ENCODE measurements around the gene PRKG1. TPM values are rescaled to one million over a fixed set of nuclear protein-coding genes. Genes with fewer than 3 reads are reported as not detected.

Gene PRKG1
- total RNA-seq, 2 donors from 2014 or later, result 31.5 to 34.7 TPM

- DNase-seq, result no peak
- intact Hi-C loops (cut with DNase I), result no loop called here
- no peak for ATAC-seq
Observed at GRCh38 chr10:51821745-51822144, 747.5 kb downstream of the PRKG1 start.

GRCh38 chr10:51832652-51833383 lies 758.5 kb downstream of the PRKG1 start:
- intact Hi-C loops (cut with DNase I), result no loop called here
- ATAC-seq, result peak in 1 of 2 donors; percentile 56
- no peak for DNase-seq

- ATAC-seq (no peak), DNase-seq (no peak)
- intact Hi-C loops (cut with DNase I), result no loop called here
Observed at GRCh38 chr10:51834548-51834947, 760.3 kb downstream of the PRKG1 start.

GRCh38 chr10:51838471-51838870 lies 764.2 kb downstream of the PRKG1 start:
- DNase-seq, result no peak
- ATAC-seq, result no peak
- intact Hi-C loops (cut with DNase I), result no loop called here

DNA sequence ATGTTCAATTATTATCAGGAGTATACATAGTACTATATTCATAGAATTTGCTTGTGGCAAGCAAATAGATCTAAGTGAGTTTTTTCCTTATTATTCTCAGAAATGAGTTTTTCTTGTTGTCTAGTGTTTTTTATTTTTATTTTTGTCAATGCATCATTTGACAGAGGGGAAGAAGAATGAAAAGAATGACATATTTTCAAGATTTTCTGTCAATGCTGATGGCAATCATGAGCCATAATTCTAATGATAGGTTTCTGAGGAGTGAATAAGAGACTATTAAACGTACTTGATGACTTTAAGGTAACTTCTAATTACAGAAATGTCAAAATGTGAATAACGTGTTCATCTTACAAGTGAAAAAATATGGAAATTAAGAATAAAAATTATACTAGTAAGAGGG lies 769.7 kb downstream of the PRKG1 start:
- DNase-seq (no peak), ATAC-seq (no peak)
- intact Hi-C loops (cut with DNase I), result no loop called here

DNA sequence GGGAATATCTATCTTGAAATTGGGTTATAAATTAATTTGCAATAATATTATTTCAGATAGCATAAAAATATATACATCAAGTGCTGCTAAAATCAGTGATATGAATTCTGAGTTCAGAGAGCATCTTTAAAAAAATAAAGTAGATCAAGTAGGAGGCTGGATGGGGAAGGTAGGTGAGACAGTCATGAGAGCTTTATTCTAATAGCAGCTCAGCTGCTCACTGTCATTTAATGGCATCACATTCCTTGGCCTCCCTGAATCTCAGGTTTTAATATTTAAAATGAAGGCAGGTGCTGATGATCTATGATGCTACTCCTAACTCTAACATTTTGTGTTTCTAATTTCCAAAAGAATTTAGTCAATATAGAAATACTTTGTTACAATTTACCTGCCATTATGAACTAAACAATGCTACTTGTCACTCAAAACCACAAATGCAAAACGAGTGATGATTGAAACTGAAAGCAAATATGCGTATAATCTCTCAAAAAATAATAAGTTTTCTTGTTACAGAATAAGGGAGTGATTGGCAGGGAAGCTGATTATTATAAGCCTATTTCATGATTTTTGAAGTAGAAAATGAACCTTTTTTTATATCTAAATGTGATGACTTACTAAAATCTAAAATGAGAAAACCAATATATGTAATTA lies 772.7 kb downstream of the PRKG1 start:
- ATAC-seq (no peak), DNase-seq (no peak)
- intact Hi-C loops (cut with DNase I), result no loop called here

GRCh38 chr10:51852297-51852696 lies 778.0 kb downstream of the PRKG1 start:
- ATAC-seq (no peak), DNase-seq (no peak)
- intact Hi-C loops (cut with DNase I), result no loop called here

- ATAC-seq (no peak), DNase-seq (no peak)
- intact Hi-C loops (cut with DNase I), result no loop called here
Observed at GRCh38 chr10:51857305-51857704, 783.0 kb downstream of the PRKG1 start.

DNA sequence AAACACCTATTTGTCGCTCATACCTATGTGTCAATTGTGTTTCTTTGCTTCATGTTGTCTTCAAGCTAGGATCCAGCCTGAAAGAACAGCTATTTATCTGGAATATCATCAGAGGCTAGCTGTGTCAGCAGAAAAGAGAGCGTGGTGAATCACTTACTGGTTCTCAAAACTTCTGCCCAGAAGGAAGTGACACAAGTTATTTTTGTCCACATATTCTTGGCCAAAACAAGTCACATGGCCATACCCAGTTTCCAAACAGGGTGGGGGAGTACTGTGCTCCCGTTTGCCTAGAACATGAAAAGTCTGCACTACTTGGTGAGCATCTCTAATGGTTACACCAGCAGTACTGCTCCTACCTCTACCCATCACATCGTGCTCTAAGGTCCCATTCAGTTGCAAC lies 786.0 kb downstream of the PRKG1 start:
- ATAC-seq (peak; percentile 91 to 92), DNase-seq (peak; percentile 28)
- intact Hi-C loops (cut with DNase I), result no loop called here

- no peak for ATAC-seq
- intact Hi-C loops (cut with DNase I), result no loop called here
- no peak for DNase-seq
Observed at GRCh38 chr10:51861051-51861450, 786.8 kb downstream of the PRKG1 start.

- no peak for ATAC-seq
- no peak for DNase-seq
- intact Hi-C loops (cut with DNase I), result no loop called here
Observed at GRCh38 chr10:51861731-51862130, 787.4 kb downstream of the PRKG1 start.

DNA sequence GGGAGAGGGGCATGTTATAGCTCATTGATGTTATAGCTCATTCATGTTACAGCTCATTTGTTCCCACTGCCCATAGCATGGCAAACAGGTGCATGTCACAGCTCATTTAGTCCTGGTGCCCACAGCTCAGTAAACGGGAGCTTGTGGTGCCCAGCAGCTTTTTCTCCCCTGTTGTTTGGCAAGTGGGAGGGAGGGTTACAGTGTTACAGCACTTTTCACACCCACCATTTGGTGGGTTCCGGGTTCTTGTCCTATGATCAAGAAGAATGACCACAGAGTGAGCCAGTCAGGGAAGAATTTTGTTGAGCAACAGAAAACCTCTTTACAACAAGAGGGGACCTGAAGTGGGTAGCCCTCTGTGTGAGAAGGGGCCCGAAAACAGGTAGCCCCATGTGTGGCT lies 787.9 kb downstream of the PRKG1 start:
- ATAC-seq, result no peak
- intact Hi-C loops (cut with DNase I), result no loop called here
- no peak for DNase-seq

GRCh38 chr10:51867956-51868355 lies 793.7 kb downstream of the PRKG1 start:
- ATAC-seq, result peak in 1 of 2 donors; percentile 50
- intact Hi-C loops (cut with DNase I), result no loop called here
- DNase-seq, result no peak

- intact Hi-C loops (cut with DNase I), result no loop called here
- ATAC-seq (no peak), DNase-seq (no peak)
Observed at GRCh38 chr10:51874131-51874530, 799.8 kb downstream of the PRKG1 start.

- DNase-seq (no peak), ATAC-seq (no peak)
- intact Hi-C loops (cut with DNase I), result no loop called here
Observed at GRCh38 chr10:51875610-51876009, 801.3 kb downstream of the PRKG1 start.

- intact Hi-C loops (cut with DNase I), result no loop called here
- ATAC-seq (peak in 1 of 2 donors; percentile 21), DNase-seq (no peak)
Observed at GRCh38 chr10:51876503-51876902, 802.2 kb downstream of the PRKG1 start.

DNA sequence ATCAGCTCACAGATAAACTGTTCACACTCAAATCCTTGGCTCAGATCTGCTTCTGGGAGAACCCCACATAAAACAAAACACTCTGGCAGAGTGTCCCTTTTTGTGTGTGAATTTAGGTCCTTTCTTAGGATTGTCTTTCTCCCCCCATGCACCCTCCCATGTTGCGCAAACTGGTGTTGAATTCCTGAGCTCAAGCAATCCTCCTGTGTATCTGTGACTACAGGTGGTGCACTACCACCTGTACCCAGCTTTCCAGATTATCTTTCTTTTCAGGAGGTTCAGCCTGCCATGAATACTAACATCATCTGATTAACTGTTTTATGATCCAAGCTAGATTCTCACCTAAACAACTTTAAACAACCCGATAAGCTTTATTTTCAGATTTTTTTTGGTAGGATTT lies 802.7 kb downstream of the PRKG1 start:
- no peak for ATAC-seq
- DNase-seq, result no peak
- intact Hi-C loops (cut with DNase I), result no loop called here

DNA sequence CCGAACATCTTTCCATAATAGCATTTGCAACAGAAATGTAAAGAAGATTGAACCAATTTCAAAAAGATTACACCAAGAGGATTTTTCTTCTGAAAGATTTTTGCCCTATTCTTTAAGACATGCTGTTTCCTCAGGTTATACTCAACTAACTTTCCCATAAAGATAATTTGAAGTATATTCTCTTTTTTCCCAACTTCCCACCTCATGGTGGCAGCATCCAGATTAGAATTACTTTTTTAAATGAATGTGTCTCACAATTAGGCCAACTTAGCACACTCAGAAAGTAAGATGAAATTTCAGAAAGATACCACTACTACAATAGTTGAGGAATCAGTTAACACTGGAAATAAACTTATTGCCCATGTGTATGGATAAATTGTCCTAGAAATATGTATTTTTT lies 803.3 kb downstream of the PRKG1 start:
- ATAC-seq (no peak), DNase-seq (no peak)
- intact Hi-C loops (cut with DNase I), result no loop called here

DNA sequence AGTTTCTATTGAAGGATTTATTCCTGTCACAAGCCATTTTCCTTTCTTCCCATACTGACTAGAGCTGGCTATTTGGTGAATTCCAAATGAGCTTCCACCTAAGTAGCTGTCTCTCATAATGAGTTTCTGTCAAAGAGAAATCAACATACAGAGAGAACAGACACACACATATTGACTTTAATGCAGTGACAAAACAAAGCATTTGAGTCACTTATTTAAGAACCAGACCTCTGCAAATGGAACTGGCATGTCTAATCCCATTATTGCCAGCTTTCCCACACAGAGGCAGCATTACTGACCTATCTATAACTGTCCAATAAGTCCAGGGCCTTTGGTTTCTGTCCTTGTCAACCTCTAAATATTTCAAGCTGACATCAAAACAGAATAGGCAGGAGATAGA lies 804.4 kb downstream of the PRKG1 start:
- no peak for ATAC-seq
- intact Hi-C loops (cut with DNase I), result no loop called here

GRCh38 chr10:51879238-51879637 lies 805.0 kb downstream of the PRKG1 start:
- peak; percentile 79 to 98 for ATAC-seq
- intact Hi-C loops (cut with DNase I), result no loop called here

More for the DNA sequence above, 804.4 kb downstream of the PRKG1 start:
- DNase-seq, result no peak

GRCh38 chr10:51881213-51881612 lies 806.9 kb downstream of the PRKG1 start:
- intact Hi-C loops (cut with DNase I), result no loop called here
- DNase-seq (no peak), ATAC-seq (no peak)

More at GRCh38 chr10:51879238-51879637, 805.0 kb downstream of the PRKG1 start:
- DNase-seq, result peak; percentile 25

Data from left cardiac atrium (tissue), 4 donors.